Measurements from ENCODE around the gene KDM2A. TPM values are rescaled to one million over a fixed set of nuclear protein-coding genes. Genes with fewer than 3 reads are reported as not detected.

Gene KDM2A
- total and polyA plus RNA-seq, 9 donors = 32.1 to 65.0 (median 54.2) TPM

DNA sequence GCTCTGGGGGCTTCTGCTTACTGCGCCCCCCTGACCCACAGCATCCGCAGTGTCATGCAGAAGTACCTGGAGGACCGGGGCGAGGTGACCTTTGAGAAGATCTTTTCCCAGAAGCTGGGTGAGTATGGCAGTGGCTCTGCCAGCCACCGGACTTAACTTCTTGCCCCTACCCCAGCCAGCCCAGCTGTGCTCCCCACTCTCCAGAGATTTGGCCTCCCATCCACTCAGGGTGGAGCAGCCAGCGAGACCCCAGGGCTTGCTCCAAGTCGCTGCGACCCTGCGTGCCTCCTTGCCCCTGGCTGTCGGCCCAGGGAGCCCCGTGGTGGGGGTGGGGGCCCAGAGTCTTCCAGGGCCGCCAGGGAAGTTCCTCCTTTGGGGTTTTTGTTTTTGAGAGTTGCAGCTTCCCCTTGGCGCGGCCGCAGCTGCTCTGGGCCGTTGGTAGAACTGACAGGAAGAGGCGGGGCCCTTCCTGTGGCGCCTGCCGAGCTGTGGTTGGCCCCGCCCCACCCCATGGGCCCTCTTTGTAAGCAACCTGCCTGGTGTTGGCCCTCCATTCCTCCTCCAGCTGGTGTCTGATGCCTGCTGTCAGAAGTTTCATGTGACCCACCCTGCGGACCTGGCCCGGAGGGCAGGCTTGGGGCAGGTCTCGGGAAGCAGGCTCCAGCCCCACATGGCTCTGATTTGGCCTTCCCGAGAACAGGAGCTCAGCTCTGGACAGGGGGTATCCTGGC lies 158.3 kb downstream of the KDM2A start:
- H3K36me3 ChIP-seq (ENCODE audit: control insufficient read depth, insufficient read depth, low read length) = peaks cover 67% of the 10 kb centered on the region
- WGBS (ENCODE audit: insufficient coverage) = 12% methylated on average over 18 of the region's 24 CpGs

GRCh38 chr11:67278135-67278938 lies 159.3 kb downstream of the KDM2A start:
- H3K4me3 ChIP-seq (ENCODE audit: low read length) = no peak overlapping the region
- H3K9me3 ChIP-seq (replicated peaks; ENCODE audit: control insufficient read depth, low read depth, low read length) = no peaks in the 10 kb centered on the region
- no peak for DNase-seq

More for the DNA sequence above, 158.3 kb downstream of the KDM2A start:
- H3K4me3 ChIP-seq (ENCODE audit: low read length) = peak overlapping the region; percentile 39
- H3K4me1 ChIP-seq (ENCODE audit: control insufficient read depth, insufficient read depth, low read length) = peaks cover 73% of the 10 kb centered on the region
- H3K27ac ChIP-seq (ENCODE audit: low read length) = peak overlapping the region; percentile 99
- peak; percentile 93 for DNase-seq
- no peaks in the 10 kb centered on the region for H3K27me3 ChIP-seq (ENCODE audit: control insufficient read depth, insufficient read depth, low read length)
- H3K9me3 ChIP-seq (replicated peaks; ENCODE audit: control insufficient read depth, low read depth, low read length) = no peaks in the 10 kb centered on the region

GRCh38 chr11:67278939-67279588 lies 160.0 kb downstream of the KDM2A start:
- WGBS (ENCODE audit: insufficient coverage) = 86% methylated on average over 12 of the region's 14 CpGs
- no peaks in the 10 kb centered on the region for H3K9me3 ChIP-seq (replicated peaks; ENCODE audit: control insufficient read depth, low read depth, low read length)
- DNase-seq = no peak
- no peaks in the 10 kb centered on the region for H3K27me3 ChIP-seq (ENCODE audit: control insufficient read depth, insufficient read depth, low read length)
- H3K27ac ChIP-seq (ENCODE audit: low read length) = no peak overlapping the region
- no peak overlapping the region for H3K4me3 ChIP-seq (ENCODE audit: low read length)
- H3K36me3 ChIP-seq (ENCODE audit: control insufficient read depth, insufficient read depth, low read length) = peaks cover 75% of the 10 kb centered on the region
- H3K4me1 ChIP-seq (ENCODE audit: control insufficient read depth, insufficient read depth, low read length) = peaks cover 63% of the 10 kb centered on the region

More at GRCh38 chr11:67278135-67278938, 159.3 kb downstream of the KDM2A start:
- Histone ChIP-seq H3K27ac (ENCODE audit: low read length) (peak overlapping the region; percentile 99), H3K36me3 (ENCODE audit: control insufficient read depth, insufficient read depth, low read length) (peaks cover 68% of the 10 kb centered on the region), H3K4me1 (ENCODE audit: control insufficient read depth, insufficient read depth, low read length) (peaks cover 63% of the 10 kb centered on the region), H3K27me3 (ENCODE audit: control insufficient read depth, insufficient read depth, low read length) (no peaks in the 10 kb centered on the region)
- 82% methylated on average over 13 of the region's 14 CpGs for WGBS (ENCODE audit: insufficient coverage)

- no peaks in the 10 kb centered on the region for H3K9me3 ChIP-seq (replicated peaks; ENCODE audit: control insufficient read depth, low read depth, low read length)
- no peak overlapping the region for H3K27ac ChIP-seq (ENCODE audit: low read length)
- H3K36me3 ChIP-seq (ENCODE audit: control insufficient read depth, insufficient read depth, low read length) = peaks cover 82% of the 10 kb centered on the region
- no peaks in the 10 kb centered on the region for H3K27me3 ChIP-seq (ENCODE audit: control insufficient read depth, insufficient read depth, low read length)
- DNase-seq = no peak
- WGBS (ENCODE audit: insufficient coverage) = 90% methylated on average over 8 of the region's 17 CpGs
- H3K4me1 ChIP-seq (ENCODE audit: control insufficient read depth, insufficient read depth, low read length) = peaks cover 56% of the 10 kb centered on the region
- H3K4me3 ChIP-seq (ENCODE audit: low read length) = no peak overlapping the region
Observed at GRCh38 chr11:67279589-67280340, 160.7 kb downstream of the KDM2A start.

- no peaks in the 10 kb centered on the region for H3K9me3 ChIP-seq (replicated peaks; ENCODE audit: control insufficient read depth, low read depth, low read length)
- H3K4me3 ChIP-seq (ENCODE audit: low read length) = no peak overlapping the region
- no peaks in the 10 kb centered on the region for H3K27me3 ChIP-seq (ENCODE audit: control insufficient read depth, insufficient read depth, low read length)
- H3K36me3 ChIP-seq (ENCODE audit: control insufficient read depth, insufficient read depth, low read length) = peaks cover 83% of the 10 kb centered on the region
- peaks cover 50% of the 10 kb centered on the region for H3K4me1 ChIP-seq (ENCODE audit: control insufficient read depth, insufficient read depth, low read length)
- H3K27ac ChIP-seq (ENCODE audit: low read length) = no peak overlapping the region
- 83% methylated on average over 4 of the region's 13 CpGs for WGBS (ENCODE audit: insufficient coverage)
- no peak for DNase-seq
Observed at GRCh38 chr11:67280341-67280787, 161.3 kb downstream of the KDM2A start.

GRCh38 chr11:67280788-67281551 lies 161.9 kb downstream of the KDM2A start:
- peaks cover 85% of the 10 kb centered on the region for H3K36me3 ChIP-seq (ENCODE audit: control insufficient read depth, insufficient read depth, low read length)
- peaks cover 46% of the 10 kb centered on the region for H3K4me1 ChIP-seq (ENCODE audit: control insufficient read depth, insufficient read depth, low read length)
- H3K27me3 ChIP-seq (ENCODE audit: control insufficient read depth, insufficient read depth, low read length) = no peaks in the 10 kb centered on the region
- H3K4me3 ChIP-seq (ENCODE audit: low read length) = no peak overlapping the region
- DNase-seq = no peak
- no peaks in the 10 kb centered on the region for H3K9me3 ChIP-seq (replicated peaks; ENCODE audit: control insufficient read depth, low read depth, low read length)
- no peak overlapping the region for H3K27ac ChIP-seq (ENCODE audit: low read length)
- 91% methylated on average over 31 of the region's 31 CpGs for WGBS (ENCODE audit: insufficient coverage)

DNA sequence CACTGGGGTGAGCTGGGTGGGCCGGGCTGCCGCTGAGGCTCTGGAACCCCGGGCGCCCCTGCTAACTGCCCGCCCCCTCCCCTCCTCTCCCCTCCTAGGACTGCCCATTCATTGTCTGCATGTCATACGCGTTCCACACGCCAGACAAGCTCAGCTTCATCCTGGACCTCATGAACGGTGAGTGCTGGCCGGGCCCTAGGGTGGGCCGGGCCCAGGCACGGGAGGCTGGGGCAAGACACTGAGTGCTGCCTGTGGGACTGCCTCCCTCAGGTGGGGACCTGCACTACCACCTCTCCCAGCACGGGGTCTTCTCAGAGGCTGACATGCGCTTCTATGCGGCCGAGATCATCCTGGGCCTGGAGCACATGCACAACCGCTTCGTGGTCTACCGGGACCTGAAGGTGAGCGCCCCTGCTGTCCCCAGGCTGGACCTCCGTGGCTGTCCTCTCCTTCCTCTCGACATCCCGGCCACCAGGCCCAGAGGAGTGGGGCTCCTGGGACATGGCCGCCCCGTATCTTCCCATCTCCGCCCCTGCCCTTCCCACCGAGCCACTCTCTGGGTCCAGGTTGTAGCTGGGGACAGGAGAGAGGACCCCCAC lies 162.6 kb downstream of the KDM2A start:
- WGBS (ENCODE audit: insufficient coverage) = 91% methylated on average over 19 of the region's 27 CpGs
- Histone ChIP-seq H3K4me3 (ENCODE audit: low read length) (no peak overlapping the region), H3K9me3 (replicated peaks; ENCODE audit: control insufficient read depth, low read depth, low read length) (no peaks in the 10 kb centered on the region), H3K27me3 (ENCODE audit: control insufficient read depth, insufficient read depth, low read length) (no peaks in the 10 kb centered on the region), H3K4me1 (ENCODE audit: control insufficient read depth, insufficient read depth, low read length) (peaks cover 39% of the 10 kb centered on the region), H3K27ac (ENCODE audit: low read length) (no peak overlapping the region), H3K36me3 (ENCODE audit: control insufficient read depth, insufficient read depth, low read length) (peaks cover 91% of the 10 kb centered on the region)
- DNase-seq = no peak

DNA sequence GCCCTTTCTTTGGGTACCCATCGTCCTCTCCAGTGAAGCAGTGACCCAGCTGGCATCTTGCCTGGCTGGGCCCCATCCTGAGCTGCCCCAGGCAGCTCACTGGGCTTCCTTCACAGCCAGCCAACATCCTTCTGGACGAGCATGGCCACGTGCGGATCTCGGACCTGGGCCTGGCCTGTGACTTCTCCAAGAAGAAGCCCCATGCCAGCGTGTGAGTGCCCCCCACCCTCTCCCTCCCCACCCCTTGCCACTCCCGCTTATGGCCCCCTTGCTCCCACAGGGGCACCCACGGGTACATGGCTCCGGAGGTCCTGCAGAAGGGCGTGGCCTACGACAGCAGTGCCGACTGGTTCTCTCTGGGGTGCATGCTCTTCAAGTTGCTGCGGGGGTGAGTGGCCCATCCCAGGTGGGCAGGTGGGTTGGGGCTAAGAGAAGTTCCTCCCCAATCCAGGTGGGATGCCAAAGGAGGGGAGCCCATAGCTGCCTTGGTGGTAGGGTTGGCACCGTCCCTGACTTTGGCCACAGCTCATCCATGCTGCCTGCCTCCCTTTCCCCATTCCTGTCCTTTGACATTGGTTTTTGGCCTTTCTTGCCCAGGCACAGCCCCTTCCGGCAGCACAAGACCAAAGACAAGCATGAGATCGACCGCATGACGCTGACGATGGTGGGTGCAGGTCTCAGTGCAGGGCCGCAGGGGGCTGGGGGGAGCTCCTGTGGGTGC lies 163.3 kb downstream of the KDM2A start:
- H3K4me3 ChIP-seq (ENCODE audit: low read length) = no peak overlapping the region
- DNase-seq = no peak
- no peaks in the 10 kb centered on the region for H3K27me3 ChIP-seq (ENCODE audit: control insufficient read depth, insufficient read depth, low read length)
- H3K4me1 ChIP-seq (ENCODE audit: control insufficient read depth, insufficient read depth, low read length) = peaks cover 39% of the 10 kb centered on the region
- WGBS (ENCODE audit: insufficient coverage) = 82% methylated on average over 15 of the region's 20 CpGs
- H3K27ac ChIP-seq (ENCODE audit: low read length) = no peak overlapping the region
- H3K9me3 ChIP-seq (replicated peaks; ENCODE audit: control insufficient read depth, low read depth, low read length) = no peaks in the 10 kb centered on the region
- H3K36me3 ChIP-seq (ENCODE audit: control insufficient read depth, insufficient read depth, low read length) = peaks cover 97% of the 10 kb centered on the region
